Kidney (tissue), 14 donors: Measurements from ENCODE around the gene SMPD3. TPM values are rescaled to one million over a fixed set of nuclear protein-coding genes. Genes with fewer than 3 reads are reported as not detected.

Source experiments
- DNase-seq, 5 donors: peaks; one replicate each; pipeline ENCODE4 v3.0.0-alpha.2; 2013 to 2020
- FAIRE-seq: peaks from 2 replicates; lab custom pipeline; 2012; peaks lifted over from hg19 to GRCh38; lab: Jason Lieb, UNC
- H3K27ac ChIP-seq, 2 donors: one replicate each; pipeline ENCODE4 v1.7.0; 2013; ENCODE audit warnings: low read depth in 2 of 2, low read length in 2 of 2, inconsistent platforms in 1 of 2
- H3K27me3 ChIP-seq: one replicate; pipeline ENCODE4 v1.7.1; 2013; ENCODE audit warnings: low read length, inconsistent platforms; ENCODE audit not compliant: control insufficient read depth, insufficient read depth
- H3K36me3 ChIP-seq, 3 donors: one replicate each; pipeline versions ENCODE4 v1.7.0 to v1.7.1; 2013; ENCODE audit warnings: low read length in 3 of 3, control low read depth in 1 of 3, inconsistent platforms in 1 of 3; ENCODE audit not compliant: insufficient read depth in 3 of 3, control insufficient read depth in 2 of 3
- H3K4me1 ChIP-seq, 3 donors: one replicate each; pipeline versions ENCODE4 v1.7.0 to v1.7.1; 2013; ENCODE audit warnings: low read length in 3 of 3, inconsistent platforms in 1 of 3, low read depth in 1 of 3; ENCODE audit not compliant: control insufficient read depth in 2 of 3, insufficient read depth in 2 of 3
- H3K4me3 ChIP-seq, 3 donors: one replicate each; pipeline versions ENCODE4 v1.7.0 to v1.8.1; 2013; ENCODE audit warnings: low read length in 3 of 3, control low read depth in 1 of 3, inconsistent platforms in 1 of 3
- H3K9ac ChIP-seq, 3 donors: one replicate each; pipeline versions ENCODE4 v1.7.0 to v1.7.1; 2013; ENCODE audit warnings: low read length in 3 of 3, control low read depth in 1 of 3, inconsistent platforms in 1 of 3
- H3K9me3 ChIP-seq, 3 donors: one replicate each; pipeline versions ENCODE4 v1.7.0 to v1.7.1; 2013; ENCODE audit warnings: low read length in 3 of 3, control low read depth in 1 of 3, inconsistent platforms in 1 of 3; ENCODE audit not compliant: control insufficient read depth in 2 of 3, insufficient read depth in 1 of 3
- intact Hi-C: fragments of 100-400 bp; cut with DNase I; formaldehyde crosslinking; loops from one replicate; pipeline ENCODE4 v1.11.1; 2022
- polyA plus RNA-seq: library from polyadenylated mRNA; stranded (reverse); fragments of 350-450 nt; fragmentation: Illumina TruSeq; extraction: RNeasy Lipid Tissue Mini Kit (QIAGEN cat#74804); gene quantifications from one replicate; pipeline ENCODE4 v1.2.3, GENCODE V29; 2014; ENCODE audit warnings: low read depth, low replicate concordance; ENCODE audit not compliant: insufficient read depth
- total RNA-seq: library from RNA; stranded (reverse); fragmentation: NEBNext Ultra II Directional; extraction: Animal tissue kit (Norgen Biotek cat#: 25700); gene quantifications from one replicate; pipeline ENCODE4 v1.2.1, GENCODE V29; 2021
- TF ChIP-seq, protein P1 (sequence below): IDR thresholded peaks from 3 replicates; pipeline ENCODE4 v1.5.1; 2012; ENCODE audit warnings: mild to moderate bottlenecking, moderate library complexity, borderline replicate concordance; ENCODE audit not compliant: insufficient read depth; ENCODE audit errors: extremely low read depth
- donor health status: control.
- donor health status: control.
- donor health status: control.
- donor health status: control.
- donor health status: control.
- donor health status: DM: yes; HTN: yes; CAD: no.
- donor health status: Normal renal cell carcinoma (clear cell type).

Gene SMPD3
- total and polyA plus RNA-seq, 2 donors from 2014 or later: 0.28 to 0.72 TPM

GRCh38 chr16:68357923-68358322, 90.4 kb downstream of the SMPD3 start:
- TF ChIP-seq, protein P1, sequence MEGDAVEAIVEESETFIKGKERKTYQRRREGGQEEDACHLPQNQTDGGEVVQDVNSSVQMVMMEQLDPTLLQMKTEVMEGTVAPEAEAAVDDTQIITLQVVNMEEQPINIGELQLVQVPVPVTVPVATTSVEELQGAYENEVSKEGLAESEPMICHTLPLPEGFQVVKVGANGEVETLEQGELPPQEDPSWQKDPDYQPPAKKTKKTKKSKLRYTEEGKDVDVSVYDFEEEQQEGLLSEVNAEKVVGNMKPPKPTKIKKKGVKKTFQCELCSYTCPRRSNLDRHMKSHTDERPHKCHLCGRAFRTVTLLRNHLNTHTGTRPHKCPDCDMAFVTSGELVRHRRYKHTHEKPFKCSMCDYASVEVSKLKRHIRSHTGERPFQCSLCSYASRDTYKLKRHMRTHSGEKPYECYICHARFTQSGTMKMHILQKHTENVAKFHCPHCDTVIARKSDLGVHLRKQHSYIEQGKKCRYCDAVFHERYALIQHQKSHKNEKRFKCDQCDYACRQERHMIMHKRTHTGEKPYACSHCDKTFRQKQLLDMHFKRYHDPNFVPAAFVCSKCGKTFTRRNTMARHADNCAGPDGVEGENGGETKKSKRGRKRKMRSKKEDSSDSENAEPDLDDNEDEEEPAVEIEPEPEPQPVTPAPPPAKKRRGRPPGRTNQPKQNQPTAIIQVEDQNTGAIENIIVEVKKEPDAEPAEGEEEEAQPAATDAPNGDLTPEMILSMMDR: no peak
- Histone ChIP-seq H3K27ac (no peak overlapping the region), H3K9me3 (no peaks in the 10 kb centered on the region), H3K4me1 (peaks cover 0 to 3% (median 0%) of the 10 kb centered on the region in 3 donors), H3K4me3 (no peak overlapping the region), H3K36me3 (peaks cover 0 to 21% (median 17%) of the 10 kb centered on the region in 3 donors), H3K27me3 (no peaks in the 10 kb centered on the region), H3K9ac (no peak overlapping the region)
- intact Hi-C loops: no loop called here
- DNase-seq: no peak
- no peak for FAIRE-seq

GRCh38 chr16:68357521-68357922, 90.8 kb downstream of the SMPD3 start:
- FAIRE-seq: no peak
- H3K36me3 ChIP-seq: peaks cover 0 to 24% (median 19%) of the 10 kb centered on the region in 3 donors
- peaks cover 0 to 3% (median 0%) of the 10 kb centered on the region in 3 donors for H3K4me1 ChIP-seq

GRCh38 chr16:68356919-68357286, 91.4 kb downstream of the SMPD3 start:
- Histone ChIP-seq H3K27ac (no peak overlapping the region), H3K9ac (no peak overlapping the region), H3K9me3 (no peaks in the 10 kb centered on the region), H3K4me3 (no peak overlapping the region), H3K36me3 (peaks cover 0 to 28% (median 22%) of the 10 kb centered on the region in 3 donors), H3K4me1 (peaks cover 0 to 3% (median 0%) of the 10 kb centered on the region in 3 donors), H3K27me3 (no peaks in the 10 kb centered on the region)
- peak in 1 of 5 donors; percentile 59 for DNase-seq
- TF ChIP-seq, protein P1: no peak
- intact Hi-C loops: no loop called here
- no peak for FAIRE-seq

More at GRCh38 chr16:68357521-68357922, 90.8 kb downstream of the SMPD3 start:
- no peak overlapping the region for H3K27ac ChIP-seq
- H3K9me3 ChIP-seq: no peaks in the 10 kb centered on the region
- no peak overlapping the region for H3K9ac ChIP-seq
- TF ChIP-seq, protein P1: no peak
- no peaks in the 10 kb centered on the region for H3K27me3 ChIP-seq
- DNase-seq: no peak
- H3K4me3 ChIP-seq: no peak overlapping the region
- intact Hi-C loops: no loop called here

DNA sequence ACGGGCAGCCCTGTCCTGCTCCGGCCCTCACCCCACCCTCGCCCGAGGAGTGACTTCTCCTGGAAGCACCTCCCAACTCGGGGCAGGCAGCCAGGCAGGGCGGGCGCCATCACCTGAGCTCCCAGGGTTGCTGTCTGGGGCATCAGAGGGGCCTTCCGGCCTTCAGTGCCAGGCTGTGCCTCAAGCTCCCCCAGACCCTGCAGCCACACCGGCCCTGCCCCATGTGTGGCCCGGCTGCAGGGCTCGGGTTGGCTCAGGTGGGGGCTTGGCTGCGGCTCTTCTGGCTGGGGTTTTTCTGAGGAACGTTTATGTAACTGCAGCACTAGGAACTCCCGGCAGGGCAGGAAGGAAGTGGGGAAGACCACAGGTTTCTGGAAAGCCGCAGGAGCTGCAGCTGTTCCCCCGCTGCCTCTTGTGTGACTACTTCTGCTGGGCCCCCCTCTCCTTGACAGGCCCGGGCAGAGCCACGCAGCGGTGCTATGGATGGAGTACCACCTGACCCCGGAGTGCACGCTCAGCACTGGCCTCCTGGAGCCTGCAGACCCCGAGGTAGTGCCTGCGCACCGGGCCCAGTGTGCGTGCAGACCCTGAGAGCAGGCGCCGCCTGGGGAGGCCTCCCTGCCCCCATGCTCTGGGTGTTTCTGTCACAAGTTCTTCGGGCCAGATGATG, 91.9 kb downstream of the SMPD3 start:
- DNase-seq: peak in 1 of 5 donors; percentile 73
- H3K9me3 ChIP-seq: no peaks in the 10 kb centered on the region
- FAIRE-seq: no peak
- H3K9ac ChIP-seq: no peak overlapping the region
- no peak overlapping the region for H3K27ac ChIP-seq
- H3K4me1 ChIP-seq: peaks cover 0 to 3% (median 0%) of the 10 kb centered on the region in 3 donors
- peaks cover 0 to 34% (median 27%) of the 10 kb centered on the region in 3 donors for H3K36me3 ChIP-seq
- no peaks in the 10 kb centered on the region for H3K27me3 ChIP-seq
- no peak overlapping the region for H3K4me3 ChIP-seq
- intact Hi-C loops: no loop called here
- TF ChIP-seq, protein P1: no peak
